Measurements from ENCODE around the gene PRPF4.
"Not testable (repeated sequence)": the region's sequence is repeated elsewhere in the genome, so short reads cannot be mapped to it uniquely, and the experiment has no call there.

Gene PRPF4

DNA sequence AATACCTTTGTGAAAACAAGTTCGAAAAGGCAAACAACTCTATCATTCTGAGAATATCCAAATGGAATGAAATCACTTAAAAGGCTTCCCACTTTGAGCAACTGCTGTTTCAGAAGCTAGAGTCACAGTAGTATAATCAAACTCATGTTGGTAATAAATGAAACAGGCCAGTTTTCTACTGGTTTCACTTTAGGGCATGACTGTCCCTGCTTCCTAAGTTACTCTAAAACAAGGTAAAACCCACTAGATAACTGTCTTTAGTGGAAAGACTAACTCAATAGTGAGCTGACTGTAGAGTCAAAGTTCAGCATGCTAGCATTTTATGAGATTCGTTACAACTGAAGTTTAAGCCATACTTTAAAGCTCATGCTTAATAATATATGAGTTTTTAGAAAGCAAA lies 6.1 kb upstream of the PRPF4 start:
- DNase-seq = no peak

DNA sequence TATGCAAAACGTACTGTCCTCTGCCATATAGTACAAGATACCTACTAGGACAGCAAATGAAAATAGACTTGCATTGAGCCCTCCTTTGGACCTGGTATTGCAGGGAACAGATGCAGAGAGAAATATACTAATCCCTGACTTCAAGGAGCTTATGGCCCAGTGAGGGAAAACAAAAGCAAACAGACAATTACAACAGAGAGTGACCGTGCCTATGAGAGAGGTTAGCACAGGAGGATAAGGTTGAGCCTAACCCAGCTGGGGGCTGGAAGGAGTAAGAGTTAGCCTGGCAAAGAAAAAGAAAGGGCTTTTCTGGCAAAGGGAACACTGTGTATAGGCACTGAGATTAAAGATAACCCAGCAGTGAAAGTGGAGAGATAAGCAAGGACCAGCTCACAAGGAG lies 5.6 kb upstream of the PRPF4 start:
- DNase-seq = no peak

DNA sequence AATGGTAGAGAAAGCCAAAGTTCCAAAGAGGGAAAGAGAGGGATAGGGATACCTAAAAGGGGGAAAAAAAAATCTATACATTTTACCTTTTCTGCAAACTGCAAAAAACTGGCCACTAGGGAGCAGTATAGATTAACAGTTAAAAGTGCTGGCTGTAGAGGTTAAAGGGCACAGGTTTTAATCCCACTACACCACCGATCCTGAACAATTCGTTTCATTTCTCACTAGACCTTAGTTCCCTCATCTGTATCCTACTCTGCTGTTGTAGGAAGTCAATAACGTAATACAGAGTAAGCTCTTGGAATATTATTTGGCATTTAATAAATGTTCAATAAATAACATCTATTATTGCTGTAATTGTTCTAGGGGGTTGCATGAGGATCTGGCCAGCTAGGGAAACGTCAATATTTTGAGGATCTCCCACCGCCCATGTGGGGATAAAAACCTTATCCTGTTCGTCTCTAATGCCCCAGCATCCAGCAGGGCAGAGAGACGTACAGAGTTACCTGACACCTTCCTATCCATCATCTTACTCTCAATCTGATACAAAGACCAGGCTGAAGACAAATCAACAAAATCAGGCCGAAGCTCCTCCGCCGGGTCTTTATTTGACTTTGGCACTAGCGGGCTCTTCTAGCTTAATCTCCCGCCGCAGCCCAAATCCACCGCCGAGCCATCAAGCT lies 843 bp upstream of the PRPF4 start:
- DNase-seq = no peak

DNA sequence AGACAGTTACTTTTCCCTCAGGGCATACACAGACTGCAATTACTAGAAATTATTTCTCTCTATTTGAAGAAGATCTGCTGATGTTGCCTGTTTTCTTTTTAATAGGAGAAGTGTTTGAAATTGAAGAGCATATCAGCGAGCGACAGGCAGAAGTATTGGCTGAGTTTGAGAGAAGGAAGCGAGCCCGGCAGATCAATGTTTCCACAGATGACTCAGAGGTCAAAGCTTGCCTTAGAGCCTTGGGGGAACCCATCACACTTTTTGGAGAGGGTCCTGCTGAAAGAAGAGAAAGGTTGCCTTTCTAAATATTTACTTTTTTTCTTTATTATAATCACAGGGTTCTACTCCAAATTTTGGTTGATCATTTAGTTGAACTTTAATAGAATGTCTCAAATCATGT lies 3.4 kb downstream of the PRPF4 start:
- DNase-seq = no peak

DNA sequence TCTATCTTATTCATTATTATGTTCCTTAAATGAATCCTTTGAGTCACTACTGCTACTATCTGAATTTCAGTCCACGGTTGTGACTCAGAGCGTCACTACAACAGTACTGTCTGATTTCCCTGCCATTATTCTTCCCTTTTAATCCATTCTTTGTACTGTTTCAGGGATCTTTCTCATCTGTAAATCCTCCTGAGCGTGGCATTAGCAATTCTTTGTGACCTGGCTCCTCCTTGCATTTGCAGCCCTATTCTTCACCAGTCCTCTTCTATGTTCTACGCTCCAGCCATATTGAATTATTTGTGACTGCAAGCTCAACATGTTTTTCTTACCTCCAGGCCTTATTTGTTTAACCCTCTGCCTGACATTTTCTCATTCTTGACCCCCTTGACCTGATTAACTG lies 5.9 kb downstream of the PRPF4 start:
- no peak for DNase-seq

DNA sequence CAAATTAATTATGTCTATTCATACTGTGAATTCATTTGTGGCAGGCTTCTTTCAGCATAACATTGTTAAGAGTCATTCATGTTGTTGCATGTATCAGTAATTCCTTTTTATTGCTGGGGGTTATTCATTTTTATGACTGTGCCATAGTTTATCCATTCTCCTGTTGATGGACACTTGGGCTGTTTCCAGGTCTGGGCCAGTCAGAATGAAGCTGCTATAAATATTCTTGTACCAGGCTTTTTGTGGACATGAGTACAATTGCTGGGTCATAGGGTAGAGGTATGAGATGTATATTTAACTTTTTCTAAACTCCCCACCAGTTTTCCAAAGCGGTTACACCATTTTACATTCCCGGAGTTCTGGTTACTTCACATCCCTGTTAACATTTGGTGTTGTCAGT lies 13.6 kb downstream of the PRPF4 start:
- no peak for DNase-seq

DNA sequence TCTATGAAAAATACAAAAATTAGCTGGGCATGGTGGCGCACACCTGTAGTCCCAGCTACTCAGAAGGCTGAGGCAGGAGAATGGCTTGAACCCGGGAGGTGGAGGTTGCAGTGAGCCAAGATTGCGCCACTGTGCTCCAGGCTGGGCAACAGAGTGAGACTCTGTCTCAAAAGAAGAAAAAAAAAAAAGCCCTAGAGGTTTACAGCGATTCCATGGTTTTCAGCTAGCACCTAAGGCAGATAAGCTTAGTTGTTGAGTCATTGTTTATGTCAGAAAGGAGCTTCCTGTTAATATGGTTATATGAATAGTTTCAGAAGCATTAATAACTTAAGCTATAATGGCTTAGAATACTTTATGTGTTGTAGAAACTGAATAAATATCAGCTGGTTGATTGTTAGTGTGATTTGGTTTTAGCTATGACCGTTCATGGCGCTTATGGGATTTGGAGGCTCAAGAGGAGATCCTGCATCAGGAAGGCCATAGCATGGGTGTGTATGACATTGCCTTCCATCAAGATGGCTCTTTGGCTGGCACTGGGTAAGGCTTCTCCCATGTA lies 14.7 kb downstream of the PRPF4 start:
- no peak for DNase-seq

DNA sequence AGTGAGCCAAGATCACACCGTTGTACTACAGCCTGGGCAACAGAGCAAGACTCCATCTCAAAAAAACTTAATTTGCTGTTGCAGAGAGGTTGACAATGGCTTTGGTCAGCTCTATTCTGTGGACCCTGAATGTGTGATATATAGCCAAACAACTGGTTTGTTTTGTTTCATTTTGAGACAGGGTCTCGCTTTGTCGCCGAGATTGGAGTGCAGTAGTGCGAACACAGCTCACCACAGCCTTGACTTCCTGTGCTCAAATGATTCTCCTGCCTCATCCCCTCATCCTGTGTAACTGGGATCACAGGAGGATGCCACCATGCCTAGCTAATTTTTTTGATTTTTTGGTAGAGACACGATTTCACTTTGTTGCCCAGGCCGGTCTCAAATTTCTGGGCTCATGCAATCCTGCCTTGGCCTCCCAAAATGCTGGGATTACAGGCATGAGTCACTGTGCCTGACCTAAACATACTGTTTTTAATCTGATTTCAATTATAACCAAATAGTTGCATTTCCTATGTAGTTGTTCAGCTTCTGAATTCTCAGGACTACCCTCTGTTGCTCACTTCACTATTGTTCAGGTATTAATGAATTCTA lies 17.9 kb downstream of the PRPF4 start:
- DNase-seq = no peak

DNA sequence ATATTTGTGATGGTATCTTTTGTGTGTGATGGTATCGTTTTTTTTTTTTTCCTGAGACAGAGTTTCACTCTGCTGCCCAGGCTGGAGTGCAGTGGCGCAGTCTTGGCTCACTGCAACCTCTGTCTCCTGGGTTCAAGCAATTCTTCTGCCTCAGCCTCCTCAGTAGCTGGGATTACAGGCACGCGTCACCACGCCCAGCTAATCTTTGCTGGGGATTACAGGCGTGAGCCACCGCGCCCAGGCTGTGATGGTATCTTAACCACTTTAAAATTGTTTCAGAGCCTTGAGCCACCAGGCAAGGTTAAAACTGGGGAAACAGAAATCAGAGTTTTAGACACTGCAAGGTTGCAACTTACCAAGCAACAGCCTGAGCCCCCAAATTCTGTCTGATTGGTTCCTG lies 20.8 kb downstream of the PRPF4 start:
- not testable (repeated sequence) for DNase-seq

DNA sequence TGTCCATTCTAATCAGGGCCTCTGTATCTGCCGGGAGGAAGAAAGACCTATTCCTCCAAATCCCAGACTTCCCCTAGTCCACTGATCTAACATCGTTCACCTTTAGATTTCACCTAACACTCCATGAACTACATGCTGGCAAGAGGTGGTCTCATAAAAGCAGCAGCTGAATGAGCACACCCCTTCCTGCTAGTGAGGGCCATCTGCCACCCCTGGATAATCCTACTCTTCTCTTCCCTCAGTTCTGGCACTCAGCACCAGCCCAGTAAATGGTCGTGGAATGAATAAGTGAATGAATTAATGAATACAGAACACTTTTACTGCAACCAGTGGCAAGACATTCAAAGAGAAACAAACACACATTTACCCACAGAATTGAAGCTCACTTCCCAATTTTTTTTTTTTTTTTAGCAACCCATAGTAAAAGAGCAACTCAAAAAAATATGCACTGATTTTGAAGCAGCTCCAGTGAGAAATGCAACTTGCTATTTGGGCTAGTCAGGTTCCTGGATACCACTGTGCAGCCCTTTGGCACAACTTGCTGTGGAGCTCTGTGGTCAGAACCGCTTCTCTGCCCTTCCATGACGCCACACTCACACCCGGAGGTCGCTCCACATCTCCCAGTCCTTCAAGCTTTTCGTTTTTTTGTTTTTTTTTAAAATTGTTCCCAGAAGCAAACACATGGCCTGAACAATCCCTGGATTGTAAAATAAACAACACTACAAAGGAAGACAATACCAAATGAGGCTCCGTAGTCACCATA lies 21.5 kb downstream of the PRPF4 start:
- DNase-seq = no peak

DNA sequence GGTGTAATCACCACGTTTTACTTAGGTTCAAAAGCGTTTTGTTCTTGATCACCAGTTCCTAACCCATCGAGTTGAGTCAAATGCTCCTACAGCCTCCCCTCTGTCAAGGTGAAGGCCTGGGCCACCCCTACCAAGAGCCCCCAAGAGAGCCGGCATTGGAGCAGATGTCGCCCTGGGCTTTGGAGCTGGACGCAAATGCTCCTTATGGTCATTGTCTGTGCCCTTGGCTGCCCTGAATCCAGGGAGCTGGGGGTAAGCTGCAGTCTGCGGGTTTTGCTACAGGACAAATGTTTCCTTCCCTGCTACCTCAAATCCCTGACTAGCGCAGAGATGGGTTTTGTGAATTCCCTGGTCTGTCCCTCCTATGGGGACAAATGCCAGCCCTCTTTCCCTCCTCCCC lies 22.9 kb downstream of the PRPF4 start:
- no peak for DNase-seq

DNA sequence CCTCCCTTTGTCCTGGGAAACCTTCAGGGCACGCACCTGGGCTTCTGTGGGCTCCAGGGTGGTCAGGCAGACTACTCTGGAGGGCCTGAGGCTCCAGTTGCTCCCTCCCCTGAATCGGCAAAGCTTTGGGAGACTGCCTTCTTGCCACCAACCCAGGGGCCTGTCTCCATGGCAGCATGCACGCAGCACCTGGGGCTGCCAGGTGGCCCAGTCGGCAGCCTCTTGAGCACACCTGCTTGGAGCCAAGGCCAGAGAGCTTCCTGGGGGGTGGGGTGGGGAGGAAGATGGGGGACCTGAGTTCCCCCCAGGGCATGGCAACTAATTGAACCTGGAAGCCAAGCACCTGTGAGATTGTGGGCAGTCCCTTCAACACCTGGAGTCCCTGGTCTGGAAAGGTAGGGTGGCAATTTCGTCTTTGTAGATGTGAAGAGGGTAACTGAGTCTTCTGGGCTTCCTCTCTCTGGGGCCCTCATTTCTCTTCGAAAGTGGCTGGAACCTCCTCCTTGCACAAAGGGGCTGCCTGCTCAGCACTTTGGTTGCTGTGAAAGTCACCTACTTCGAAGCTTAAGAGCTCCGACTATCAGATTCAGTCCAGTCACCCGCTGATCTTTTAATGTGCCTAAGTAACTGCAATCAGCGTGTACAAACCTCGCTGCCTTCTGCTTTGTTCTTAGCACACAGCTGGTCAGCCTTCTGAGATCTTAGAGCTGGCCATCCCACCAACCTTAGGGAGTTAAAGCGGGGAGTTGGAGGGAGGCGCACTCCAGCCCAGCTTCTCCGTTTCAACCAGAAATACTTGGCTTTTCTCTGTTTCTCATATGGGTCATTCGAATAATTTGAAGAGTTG lies 23.7 kb downstream of the PRPF4 start:
- DNase-seq = no peak

DNA sequence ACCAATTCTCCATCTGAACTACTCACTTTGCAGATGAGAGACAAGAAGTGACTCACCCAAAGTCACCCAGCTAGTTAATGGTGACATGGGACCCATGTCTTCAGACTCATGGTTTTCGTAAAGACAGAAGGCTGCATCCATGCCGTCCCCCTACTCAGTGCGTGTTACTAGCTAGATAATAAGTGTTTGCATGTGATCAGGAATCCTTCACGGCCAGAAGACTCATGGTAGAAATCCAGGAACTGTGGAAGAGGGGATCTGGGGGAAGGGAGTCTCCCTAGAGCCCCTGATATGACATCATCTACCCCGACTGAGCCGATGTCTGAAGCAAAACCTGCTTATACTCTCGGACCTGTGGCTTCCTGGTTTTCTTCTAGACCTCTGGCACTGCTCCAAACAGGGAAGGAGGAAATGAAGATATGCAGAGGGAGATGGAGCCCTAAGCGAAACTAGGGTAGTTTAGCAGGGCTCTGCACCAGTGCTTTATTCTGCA lies 24.4 kb downstream of the PRPF4 start:
- DNase-seq = no peak

DNA sequence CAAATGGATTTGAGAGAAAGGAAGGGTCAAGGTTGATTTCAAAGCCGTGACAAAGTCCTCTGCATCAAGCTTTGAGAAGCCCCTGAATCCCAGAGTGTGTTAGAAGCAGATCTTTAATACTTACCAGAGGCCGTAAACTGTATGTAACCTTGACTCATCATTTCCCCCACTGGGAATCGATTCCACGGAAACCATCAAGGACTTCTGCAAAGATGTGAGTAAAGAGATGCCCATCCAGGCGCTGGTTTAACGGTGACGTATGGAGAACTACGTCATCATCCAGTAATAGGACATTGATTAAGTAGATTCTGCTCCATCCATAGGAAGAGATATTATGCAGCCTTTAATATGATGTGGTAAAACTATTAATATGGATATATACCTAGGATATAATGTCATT lies 26.1 kb downstream of the PRPF4 start:
- DNase-seq = no peak

DNA sequence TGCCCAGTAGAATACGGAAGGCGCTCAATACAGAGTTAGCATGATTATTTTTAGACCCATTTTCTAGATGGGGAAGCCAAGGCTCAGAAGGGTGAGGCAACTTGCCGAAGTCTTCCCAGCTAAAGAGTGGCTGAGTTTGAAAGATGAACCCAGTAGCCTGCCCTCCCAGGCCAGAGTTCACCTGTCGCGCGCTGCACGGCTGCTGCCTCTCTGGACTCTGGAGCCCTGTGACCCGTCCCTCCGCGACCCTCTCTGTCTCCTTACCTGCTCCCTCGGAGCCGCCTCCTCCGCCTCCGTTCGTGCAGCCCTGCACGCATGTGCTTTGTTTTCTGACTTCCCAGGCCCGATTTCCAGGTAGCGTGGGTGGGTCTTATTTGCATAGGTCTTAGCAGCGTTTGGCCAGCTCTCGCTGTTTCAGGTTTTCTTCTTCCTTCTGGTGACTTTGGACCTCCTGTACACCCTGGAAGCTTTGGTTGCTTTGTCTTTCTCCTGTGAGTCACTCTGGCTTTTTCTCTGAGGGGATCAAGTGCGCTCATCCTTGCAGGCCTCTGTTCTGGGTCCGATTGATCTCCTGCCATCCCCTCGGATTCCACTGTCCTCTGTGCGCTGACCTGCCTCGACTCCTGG lies 27.4 kb downstream of the PRPF4 start, which contains the start of gene RNF183:
TSS of gene RNF183 (minus strand) at position 585 of the 627 bp plus-strand sequence. CDS start 5,192 bp downstream, outside the sequence.
- no peak for DNase-seq

DNA sequence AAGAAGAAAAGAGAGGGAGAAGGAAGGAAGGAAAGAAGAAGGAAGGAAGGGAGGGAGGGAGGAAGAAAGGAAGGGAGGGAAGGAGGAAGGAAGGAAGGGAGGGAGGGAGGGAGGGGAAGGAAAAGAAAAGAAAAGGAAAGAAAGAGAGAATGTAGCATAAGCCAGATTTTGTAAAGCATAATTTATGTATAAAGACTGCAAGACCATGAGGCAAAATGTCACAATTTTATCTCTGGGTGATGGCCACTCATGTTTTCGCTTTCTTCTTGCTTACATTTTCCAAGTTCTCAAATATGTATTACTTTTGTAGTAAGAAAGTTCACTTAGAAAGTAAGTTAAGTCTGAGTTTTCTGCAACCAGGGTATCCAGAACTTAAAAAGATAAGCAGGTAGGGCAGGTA lies 31.1 kb downstream of the PRPF4 start:
- no peak for DNase-seq

DNA sequence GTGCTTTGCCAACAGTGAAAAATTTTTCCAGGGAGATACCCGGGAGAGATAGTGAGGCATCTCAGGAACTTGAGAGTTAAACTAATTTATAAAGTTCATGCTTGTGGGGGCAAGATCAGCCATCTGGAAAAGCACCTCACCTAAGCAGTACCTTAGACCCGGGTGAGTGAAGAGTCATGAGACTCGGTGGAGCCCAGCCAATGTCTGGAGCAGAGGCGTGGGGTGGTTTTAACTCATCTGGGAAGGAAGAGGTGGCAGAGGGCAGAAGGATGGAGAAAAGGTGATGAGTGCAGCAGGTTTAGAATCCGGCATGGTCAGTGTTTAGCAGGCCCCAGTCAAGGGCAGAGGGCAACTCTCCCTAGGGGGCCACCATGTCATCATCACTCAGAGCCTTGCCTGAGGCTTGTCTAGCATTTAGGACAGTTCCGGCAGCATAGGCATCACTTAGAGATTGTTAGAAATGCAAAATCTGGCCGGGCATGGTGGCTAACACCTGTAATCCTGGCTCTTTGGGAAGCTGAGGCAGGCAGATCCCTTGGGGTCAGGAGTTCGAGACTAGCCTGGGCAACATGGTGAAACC lies 32.0 kb downstream of the PRPF4 start:
- DNase-seq = no peak

DNA sequence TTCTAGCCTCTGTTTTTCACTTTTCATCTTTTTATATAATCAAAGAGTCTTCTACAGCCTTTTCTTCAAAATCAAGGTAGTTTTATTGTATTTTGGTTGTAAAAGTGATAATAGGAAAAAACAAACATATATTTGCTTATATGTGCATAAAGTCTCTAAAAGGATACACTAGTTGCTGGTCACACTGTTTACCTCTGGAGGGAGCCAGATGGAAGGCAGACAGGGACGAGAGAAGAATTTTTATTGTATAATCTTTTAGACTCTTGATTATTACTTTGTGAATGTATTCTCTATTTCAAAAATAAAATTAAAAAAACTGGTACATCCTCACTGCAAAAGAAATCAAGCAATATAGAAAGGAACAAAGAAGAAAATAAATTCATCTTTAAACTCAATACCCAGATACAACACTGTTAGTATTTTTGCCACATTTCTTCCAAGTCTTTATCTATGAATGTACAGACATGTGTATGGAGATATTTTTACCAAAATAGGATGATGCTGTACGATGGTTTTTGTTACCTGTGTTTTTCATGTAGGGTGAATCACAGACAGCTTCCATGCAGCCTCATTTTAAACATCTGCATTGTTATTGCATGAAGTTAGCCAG lies 33.9 kb downstream of the PRPF4 start:
- no peak for DNase-seq

DNA sequence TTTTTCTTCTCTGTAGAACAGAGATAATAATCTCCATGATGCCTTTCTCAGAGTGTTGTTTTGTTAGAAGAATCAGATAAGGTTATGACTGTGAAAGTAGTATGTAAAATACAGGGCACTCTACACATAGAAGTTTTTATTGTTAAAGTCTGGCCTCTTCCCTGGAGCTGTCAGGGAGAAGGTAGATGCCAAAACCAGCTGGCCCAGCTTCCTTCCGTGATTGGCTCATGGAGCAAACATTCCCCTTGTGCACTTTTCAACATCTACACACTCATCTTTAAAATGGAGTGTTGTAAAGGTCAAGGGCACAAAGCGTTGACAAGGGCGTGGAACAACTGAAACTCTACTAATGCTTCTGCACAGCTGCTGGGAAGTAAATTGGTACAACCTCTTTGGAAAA lies 35.1 kb downstream of the PRPF4 start:
- DNase-seq = no peak

DNA sequence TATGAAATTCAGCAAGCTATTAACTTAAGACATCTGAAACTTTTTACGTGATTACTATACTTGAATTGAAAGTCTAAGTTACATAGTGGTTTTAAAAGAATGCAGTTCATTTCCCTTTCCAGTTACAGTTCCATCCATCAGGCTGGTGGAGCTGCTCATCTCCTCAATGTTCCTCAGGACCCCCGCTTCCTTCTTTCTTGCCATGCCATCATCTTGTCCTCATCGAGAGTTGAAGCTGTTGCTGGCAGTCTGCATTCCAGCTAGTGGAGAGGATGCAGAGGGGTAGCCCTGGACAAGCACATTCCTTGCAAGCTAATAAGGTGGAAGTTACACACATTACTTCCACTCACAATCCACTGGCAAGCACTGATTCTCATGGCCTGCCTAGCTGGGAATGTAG lies 36.5 kb downstream of the PRPF4 start:
- no peak for DNase-seq

DNA sequence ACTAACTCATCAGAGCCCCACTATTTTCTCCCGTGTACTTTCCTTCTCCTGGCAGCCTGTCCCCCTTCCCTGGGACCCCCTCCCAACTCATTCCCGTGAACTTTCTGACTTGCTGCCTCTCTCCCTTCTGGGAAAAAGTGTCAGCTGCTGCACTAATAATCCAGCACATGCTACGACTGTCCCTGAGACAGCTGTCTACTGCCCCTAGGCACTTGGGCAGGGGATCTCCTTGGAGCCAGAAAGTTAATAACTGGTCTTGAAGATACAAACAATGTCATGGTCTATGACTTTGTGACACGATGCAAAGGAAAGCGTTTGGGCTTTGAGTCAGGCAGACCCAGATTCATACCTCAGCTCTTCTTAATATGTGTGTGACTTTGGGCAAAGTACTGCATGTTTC lies 37.8 kb downstream of the PRPF4 start:
- DNase-seq = no peak
